Effector memory CD8-positive, alpha-beta T cell (primary cell): ENCODE results near the gene ESYT2.
A peak's percentile ranks its signal among the peaks of the same experiment; 100 is the strongest.

ENCODE experiments used
- ATAC-seq: fragments of 150-1000 bp; cut with Tn5 transposase; replicated peaks from 2 replicates; pipeline ENCODE4 v1.10.0; 2021; ENCODE audit warnings: mild to moderate bottlenecking, moderate library complexity
- DNase-seq, 3 experiments: peaks; one replicate each; pipeline ENCODE4 v3.0.0; 2021
- H3K27ac Mint-ChIP-seq, 2 donors: one replicate each; pipeline ENCODE4 v1.8.0; 2022; ENCODE audit warnings: mild to moderate bottlenecking in 2 of 2, mixed read lengths in 2 of 2, moderate library complexity in 2 of 2
- H3K27me3 Mint-ChIP-seq, 2 donors: one replicate each; pipeline ENCODE4 v1.8.0; 2022; ENCODE audit warnings: mixed read lengths in 2 of 2
- H3K36me3 Mint-ChIP-seq: one replicate; pipeline ENCODE4 v1.8.0; 2022; ENCODE audit warnings: mild to moderate bottlenecking, moderate library complexity, mixed read lengths; ENCODE audit not compliant: insufficient read depth
- H3K4me1 Mint-ChIP-seq, 2 donors: one replicate each; pipeline ENCODE4 v1.8.0; 2022; ENCODE audit warnings: low read depth in 2 of 2, mixed read lengths in 2 of 2
- H3K4me3 Mint-ChIP-seq, 2 donors: one replicate each; pipeline ENCODE4 v1.8.0; 2022; ENCODE audit warnings: mild to moderate bottlenecking in 2 of 2, mixed read lengths in 2 of 2, moderate library complexity in 2 of 2
- H3K9me3 Mint-ChIP-seq, 2 donors: one replicate each; pipeline ENCODE4 v1.8.0; 2022; ENCODE audit warnings: mixed read lengths in 2 of 2

ESYT2 gene

GRCh38 chr7:158815083-158815799, 14.1 kb downstream of the ESYT2 start:
- Mint-ChIP-seq H3K4me3 (peak overlapping the region; percentile 0 to 65), H3K4me1 (peaks cover 80 to 92% of the 10 kb centered on the region in 2 donors), H3K27ac (peak overlapping the region; percentile 97 to 98), H3K9me3 (no peaks in the 10 kb centered on the region), H3K27me3 (no peaks in the 10 kb centered on the region), H3K36me3 (peaks cover 51% of the 10 kb centered on the region)
- ATAC-seq (no peak), DNase-seq (no peak)

- H3K27me3 Mint-ChIP-seq: no peaks in the 10 kb centered on the region
- peaks cover 57% of the 10 kb centered on the region for H3K36me3 Mint-ChIP-seq
- peaks cover 86 to 97% of the 10 kb centered on the region in 2 donors for H3K4me1 Mint-ChIP-seq
- peak overlapping the region; percentile 97 to 98 for H3K27ac Mint-ChIP-seq
- ATAC-seq: peak; percentile 53
- peak in 2 of 3 experiments; percentile 42 to 48 for DNase-seq
- H3K4me3 Mint-ChIP-seq: peak overlapping the region; percentile 0 to 65
- H3K9me3 Mint-ChIP-seq: no peaks in the 10 kb centered on the region
Observed at GRCh38 chr7:158814637-158815036, 14.7 kb downstream of the ESYT2 start.

GRCh38 chr7:158812684-158813083, 16.6 kb downstream of the ESYT2 start:
- no peaks in the 10 kb centered on the region for H3K9me3 Mint-ChIP-seq
- H3K4me1 Mint-ChIP-seq: peaks cover 77 to 86% of the 10 kb centered on the region in 2 donors
- H3K4me3 Mint-ChIP-seq: peak overlapping the region; percentile 62 to 66
- H3K27ac Mint-ChIP-seq: peak overlapping the region; percentile 76 to 87
- H3K36me3 Mint-ChIP-seq: peaks cover 64% of the 10 kb centered on the region
- ATAC-seq: peak; percentile 32
- H3K27me3 Mint-ChIP-seq: no peaks in the 10 kb centered on the region
- peak; percentile 30 to 40 (median 31) for DNase-seq

- peak overlapping the region; percentile 62 to 66 for H3K4me3 Mint-ChIP-seq
- no peak for DNase-seq
- no peaks in the 10 kb centered on the region for H3K27me3 Mint-ChIP-seq
- H3K4me1 Mint-ChIP-seq: peaks cover 71 to 78% of the 10 kb centered on the region in 2 donors
- H3K36me3 Mint-ChIP-seq: peaks cover 66% of the 10 kb centered on the region
- peak overlapping the region; percentile 87 for H3K27ac Mint-ChIP-seq
- ATAC-seq: no peak
- no peaks in the 10 kb centered on the region for H3K9me3 Mint-ChIP-seq
Observed at GRCh38 chr7:158811894-158812293, 17.4 kb downstream of the ESYT2 start.

- peaks cover 70% of the 10 kb centered on the region for H3K36me3 Mint-ChIP-seq
- no peak for ATAC-seq
Observed at GRCh38 chr7:158811461-158811860, 17.8 kb downstream of the ESYT2 start.

GRCh38 chr7:158810846-158811245, 18.5 kb downstream of the ESYT2 start:
- DNase-seq (no peak), ATAC-seq (no peak)
- Mint-ChIP-seq H3K27me3 (no peaks in the 10 kb centered on the region), H3K27ac (peak overlapping the region; percentile 83 to 87), H3K4me1 (peaks cover 61 to 69% of the 10 kb centered on the region in 2 donors), H3K9me3 (no peaks in the 10 kb centered on the region), H3K36me3 (peaks cover 69% of the 10 kb centered on the region), H3K4me3 (peak overlapping the region in 1 of 2 donors; percentile 62)

More at GRCh38 chr7:158811461-158811860, 17.8 kb downstream of the ESYT2 start:
- Mint-ChIP-seq H3K27ac (peak overlapping the region; percentile 87), H3K4me3 (peak overlapping the region; percentile 62 to 66), H3K9me3 (no peaks in the 10 kb centered on the region), H3K4me1 (peaks cover 67 to 74% of the 10 kb centered on the region in 2 donors), H3K27me3 (no peaks in the 10 kb centered on the region)
- DNase-seq: no peak

- Mint-ChIP-seq H3K27ac (peak overlapping the region; percentile 77 to 83), H3K9me3 (peaks cover 0 to 1% of the 10 kb centered on the region in 2 donors), H3K4me1 (peaks cover 56 to 67% of the 10 kb centered on the region in 2 donors), H3K27me3 (no peaks in the 10 kb centered on the region), H3K36me3 (peaks cover 75% of the 10 kb centered on the region), H3K4me3 (peak overlapping the region in 1 of 2 donors; percentile 17)
- DNase-seq (no peak), ATAC-seq (peak; percentile 19)
Observed at GRCh38 chr7:158809596-158809995, 19.7 kb downstream of the ESYT2 start.

GRCh38 chr7:158808126-158808525, 21.2 kb downstream of the ESYT2 start:
- peaks cover 0 to 1% of the 10 kb centered on the region in 2 donors for H3K9me3 Mint-ChIP-seq
- H3K27ac Mint-ChIP-seq: no peak overlapping the region
- H3K36me3 Mint-ChIP-seq: peaks cover 74% of the 10 kb centered on the region
- no peaks in the 10 kb centered on the region for H3K27me3 Mint-ChIP-seq
- H3K4me1 Mint-ChIP-seq: peaks cover 52 to 58% of the 10 kb centered on the region in 2 donors
- no peak overlapping the region for H3K4me3 Mint-ChIP-seq
- ATAC-seq (no peak), DNase-seq (no peak)

- DNase-seq: no peak
- Mint-ChIP-seq H3K4me3 (no peak overlapping the region), H3K36me3 (peaks cover 77% of the 10 kb centered on the region), H3K4me1 (peaks cover 35 to 40% of the 10 kb centered on the region in 2 donors), H3K27ac (no peak overlapping the region), H3K27me3 (no peaks in the 10 kb centered on the region), H3K9me3 (peaks cover 0 to 1% of the 10 kb centered on the region in 2 donors)
- ATAC-seq: no peak
Observed at GRCh38 chr7:158805937-158806336, 23.4 kb downstream of the ESYT2 start.

GRCh38 chr7:158805414-158805813, 23.9 kb downstream of the ESYT2 start:
- Mint-ChIP-seq H3K9me3 (peaks cover 0 to 1% of the 10 kb centered on the region in 2 donors), H3K36me3 (peaks cover 80% of the 10 kb centered on the region), H3K27ac (peak overlapping the region; percentile 89 to 96), H3K4me3 (peak overlapping the region in 1 of 2 donors; percentile 72), H3K27me3 (no peaks in the 10 kb centered on the region), H3K4me1 (peaks cover 31 to 35% of the 10 kb centered on the region in 2 donors)
- no peak for ATAC-seq
- no peak for DNase-seq

- Mint-ChIP-seq H3K4me3 (peak overlapping the region; percentile 50 to 72), H3K36me3 (peaks cover 80% of the 10 kb centered on the region), H3K27ac (peak overlapping the region; percentile 89 to 96), H3K9me3 (peaks cover 0 to 1% of the 10 kb centered on the region in 2 donors), H3K27me3 (no peaks in the 10 kb centered on the region), H3K4me1 (peaks cover 23 to 29% of the 10 kb centered on the region in 2 donors)
- ATAC-seq: peak; percentile 49
- DNase-seq: peak; percentile 25 to 47 (median 38)
Observed at GRCh38 chr7:158804335-158804734, 25.0 kb downstream of the ESYT2 start.

- H3K4me3 Mint-ChIP-seq: peak overlapping the region; percentile 47 to 57
- H3K4me1 Mint-ChIP-seq: peaks cover 24 to 32% of the 10 kb centered on the region in 2 donors
- peak overlapping the region; percentile 65 to 73 for H3K27ac Mint-ChIP-seq
- peaks cover 73% of the 10 kb centered on the region for H3K36me3 Mint-ChIP-seq
- ATAC-seq (peak; percentile 55), DNase-seq (peak in 1 of 3 experiments; percentile 22)
- H3K9me3 Mint-ChIP-seq: peaks cover 0 to 1% of the 10 kb centered on the region in 2 donors
- no peaks in the 10 kb centered on the region for H3K27me3 Mint-ChIP-seq
Observed at GRCh38 chr7:158803367-158803969, 25.8 kb downstream of the ESYT2 start.

GRCh38 chr7:158802535-158803366, 26.6 kb downstream of the ESYT2 start:
- peaks cover 72% of the 10 kb centered on the region for H3K36me3 Mint-ChIP-seq
- H3K9me3 Mint-ChIP-seq: peaks cover 0 to 1% of the 10 kb centered on the region in 2 donors
- peak; percentile 9 for ATAC-seq
- DNase-seq: no peak
- H3K27ac Mint-ChIP-seq: peak overlapping the region; percentile 65 to 73
- H3K27me3 Mint-ChIP-seq: no peaks in the 10 kb centered on the region
- H3K4me1 Mint-ChIP-seq: peaks cover 21 to 28% of the 10 kb centered on the region in 2 donors
- H3K4me3 Mint-ChIP-seq: peak overlapping the region in 1 of 2 donors; percentile 47
